Iris pigment epithelial cell (primary cell): ENCODE data around the gene SSTR1.
"Not testable (repeated sequence)": the region's sequence is repeated elsewhere in the genome, so short reads cannot be mapped to it uniquely, and the experiment has no call there.

Source experiments
- DNase-seq: peaks from one replicate; pipeline ENCODE4 v3.0.0-alpha.2; 2011; ENCODE audit warnings: low read depth

The SSTR1 gene

DNA sequence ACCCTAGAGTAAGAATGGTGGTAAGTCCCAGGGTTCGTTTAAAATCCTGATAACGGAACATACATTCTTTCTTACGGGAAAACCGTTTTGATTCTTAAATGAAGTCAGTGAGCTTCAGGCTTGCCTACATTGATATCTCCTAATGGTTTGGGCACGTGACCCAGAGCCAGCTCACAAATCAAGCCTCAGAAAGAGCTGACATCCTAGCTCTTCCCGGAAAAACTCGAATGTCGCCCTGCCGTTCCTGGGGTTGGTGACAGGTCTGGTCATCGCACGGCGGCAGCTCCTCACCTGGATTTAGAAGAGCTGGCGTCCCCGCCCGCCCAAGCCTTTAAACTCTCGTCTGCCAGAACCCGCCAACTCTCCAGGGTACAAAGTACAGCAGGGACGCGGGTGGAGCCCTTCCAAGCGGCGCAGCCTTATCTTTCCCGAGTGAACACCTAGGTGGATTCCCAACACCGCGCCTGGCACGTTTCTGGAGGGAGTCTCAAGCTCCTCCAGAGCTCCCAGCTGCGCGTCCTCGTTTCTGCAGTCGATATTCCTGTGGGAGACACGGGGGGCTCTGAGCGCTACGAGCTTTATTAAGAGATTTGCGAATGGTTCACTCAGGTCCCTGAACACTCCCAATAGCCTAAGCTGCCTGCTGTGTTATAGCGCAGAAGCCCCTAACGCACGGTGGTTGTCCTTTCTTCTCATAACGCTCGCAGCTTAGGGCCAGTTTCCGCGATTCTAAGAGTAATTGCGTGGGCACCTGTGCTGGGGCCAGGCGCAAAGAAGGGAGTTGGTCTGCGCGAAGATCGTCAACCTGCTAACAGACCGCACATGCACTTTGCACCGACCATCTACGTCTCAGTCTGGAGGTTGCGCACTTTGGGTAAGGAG is at the start of gene SSTR1:
TSS of gene SSTR1 (plus strand) at position 169 of the 882 bp plus-strand sequence. CDS start 1,486 bp downstream, outside the sequence.
- peak; percentile 10 for DNase-seq

DNA sequence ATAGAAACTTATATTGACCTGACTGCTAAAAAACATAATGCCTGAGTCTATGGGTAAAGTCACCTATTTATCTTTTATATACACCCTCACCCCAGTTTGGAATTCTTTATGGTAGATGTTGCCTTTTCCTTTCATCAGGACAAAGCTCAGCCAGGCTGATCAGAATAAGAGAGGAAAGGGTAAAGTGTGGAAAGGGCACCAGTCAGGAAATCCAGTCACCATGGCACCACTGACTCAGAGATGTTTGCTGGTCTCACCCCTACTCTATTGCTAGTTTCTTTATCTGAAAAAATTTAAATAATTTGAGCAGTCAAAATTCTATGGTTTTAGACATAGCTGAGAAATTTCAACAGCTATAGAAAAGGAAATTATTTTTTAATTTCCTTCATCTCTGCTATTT is 49.2 kb upstream of the SSTR1 start:
- DNase-seq = no peak

- DNase-seq = no peak
Observed at GRCh38 chr14:38168416-38168815, 39.3 kb upstream of the SSTR1 start.

- peak; percentile 8 for DNase-seq
Observed at GRCh38 chr14:38171197-38171596, 36.5 kb upstream of the SSTR1 start.

DNA sequence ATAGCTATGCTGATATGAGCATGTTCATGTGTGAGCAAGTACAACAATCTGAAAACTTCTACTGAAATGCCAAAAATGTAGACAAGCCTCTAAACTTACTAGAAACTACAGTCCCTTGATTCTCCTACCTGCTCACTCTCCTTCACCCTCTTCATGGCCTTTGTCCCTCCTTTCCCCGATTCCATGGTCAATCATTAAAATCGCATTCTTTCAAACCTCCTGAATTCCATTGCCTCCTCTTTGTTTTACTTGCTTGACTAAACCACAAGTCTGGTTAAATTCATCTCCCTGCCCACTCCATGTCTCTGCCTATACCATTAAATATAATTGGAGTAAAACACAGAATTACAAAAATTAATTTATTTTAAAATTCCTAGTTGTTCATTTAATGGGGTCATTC is 33.0 kb upstream of the SSTR1 start:
- DNase-seq = no peak

DNA sequence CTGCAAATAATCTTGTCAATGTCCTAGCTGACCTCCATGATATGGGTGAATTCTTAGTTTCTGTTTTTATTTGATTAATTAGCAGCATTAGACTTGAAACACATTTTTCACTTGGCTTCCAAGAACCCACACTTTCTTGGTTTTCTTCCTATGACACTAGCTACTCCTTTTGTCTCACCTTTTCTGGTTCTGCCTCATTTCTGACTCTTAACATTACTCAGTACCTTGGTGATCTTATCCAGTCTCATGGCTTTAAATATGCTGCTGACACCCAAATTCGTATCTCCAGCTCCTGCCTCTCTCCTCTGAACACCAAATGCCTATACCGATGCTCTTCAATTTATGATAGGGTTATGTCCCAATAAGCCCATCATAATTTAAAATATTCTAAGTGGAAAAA is 32.0 kb upstream of the SSTR1 start:
- no peak for DNase-seq

DNA sequence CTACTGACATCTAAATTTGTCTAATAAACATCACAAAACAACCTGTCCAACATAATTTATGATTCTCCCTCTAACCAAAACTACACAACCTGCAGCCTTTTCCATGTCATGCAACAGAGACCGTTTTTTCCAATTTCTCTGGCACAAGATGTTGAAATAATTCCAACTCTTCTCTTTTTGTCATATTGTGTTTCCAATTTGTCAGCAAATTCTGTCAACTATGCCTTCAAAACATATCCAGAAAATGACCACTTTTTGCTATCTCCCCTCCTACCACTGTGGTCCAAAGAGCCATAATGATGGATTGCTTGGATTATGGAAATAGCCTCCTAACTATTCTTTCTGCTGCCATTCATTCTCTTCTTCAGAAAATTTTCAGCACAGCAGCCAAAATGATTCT is 31.3 kb upstream of the SSTR1 start:
- DNase-seq = no peak

DNA sequence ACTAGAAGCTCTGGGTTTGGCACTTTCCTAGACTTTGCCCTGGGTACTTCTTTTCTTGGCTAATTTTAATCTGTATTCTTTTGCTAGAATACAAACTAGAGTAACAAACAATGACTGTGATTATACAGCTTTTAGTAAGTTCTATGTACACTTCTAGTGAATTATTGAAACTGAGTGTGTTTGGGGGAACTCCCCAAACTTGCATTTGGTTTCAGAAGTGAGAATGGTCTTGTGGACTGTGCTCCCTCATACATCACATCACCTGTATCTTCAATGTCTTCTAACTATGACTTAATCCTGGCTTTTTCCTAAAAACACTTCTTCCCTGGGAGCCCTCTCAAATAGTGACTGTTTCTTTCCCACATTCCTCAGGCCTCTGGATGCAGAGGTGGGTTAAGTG is 23.6 kb upstream of the SSTR1 start:
- DNase-seq = no peak

DNA sequence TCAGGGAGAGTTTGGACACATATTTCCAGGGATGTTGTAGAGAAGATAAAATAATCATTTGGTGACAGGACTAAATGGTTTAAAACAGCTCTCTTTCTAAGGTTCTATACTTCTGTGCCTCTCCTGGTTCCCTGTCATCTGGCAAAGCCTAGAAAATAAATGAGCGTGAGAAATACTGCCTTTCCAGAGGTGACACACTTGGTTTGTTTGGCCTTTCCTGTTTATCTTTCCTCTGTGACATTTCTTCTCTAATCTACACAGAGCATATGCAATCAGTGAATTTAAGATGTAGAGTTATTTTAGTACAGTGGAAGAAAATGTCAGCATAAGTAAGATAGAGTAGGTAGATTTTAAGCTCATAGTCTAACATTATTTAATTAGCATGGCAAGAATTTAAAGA is 22.0 kb upstream of the SSTR1 start:
- DNase-seq = no peak

- no peak for DNase-seq
Observed at GRCh38 chr14:38186216-38186615, 21.5 kb upstream of the SSTR1 start.

DNA sequence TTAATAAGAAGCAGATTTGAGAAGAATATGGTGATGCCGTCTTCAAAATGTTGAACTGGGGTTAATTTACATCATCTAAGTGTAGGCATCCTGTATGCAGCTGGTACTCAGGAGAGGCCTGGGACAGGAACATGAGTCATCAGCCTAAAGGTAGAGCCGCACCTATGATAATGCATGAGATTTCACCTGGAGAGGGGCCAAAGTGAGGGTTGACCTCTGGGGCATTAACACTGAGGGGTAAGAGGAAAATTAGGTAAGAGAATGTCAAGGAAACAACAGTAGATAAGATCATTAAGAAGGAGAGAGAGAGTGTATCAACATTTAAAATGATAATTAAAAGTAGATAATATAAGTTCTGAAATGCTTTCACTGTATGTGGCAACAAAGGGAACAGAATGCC is 20.2 kb upstream of the SSTR1 start:
- no peak for DNase-seq

- no peak for DNase-seq
Observed at GRCh38 chr14:38189930-38190726, 17.6 kb upstream of the SSTR1 start.

GRCh38 chr14:38190846-38191245 is 16.9 kb upstream of the SSTR1 start:
- DNase-seq = not testable (repeated sequence)

DNA sequence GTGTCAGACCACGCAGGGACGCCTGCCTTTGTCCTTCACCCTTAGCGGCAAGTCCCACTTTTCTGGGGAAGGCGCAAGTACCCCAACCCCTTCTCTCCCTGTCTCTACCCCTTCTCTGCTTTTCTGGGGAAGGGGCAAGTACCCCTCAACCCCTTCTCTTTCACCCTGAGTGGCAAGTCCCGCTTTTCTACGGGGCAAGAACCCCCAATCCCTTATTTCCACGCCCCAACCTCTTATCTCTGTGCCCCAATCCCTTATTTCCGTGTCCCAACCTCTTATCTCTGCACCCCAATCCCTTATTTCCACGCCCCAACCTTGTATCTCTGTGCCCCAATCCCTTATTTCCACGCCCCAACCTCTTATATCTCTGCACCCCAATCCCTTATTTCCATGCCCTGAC is 16.2 kb upstream of the SSTR1 start:
- DNase-seq = not testable (repeated sequence)

DNA sequence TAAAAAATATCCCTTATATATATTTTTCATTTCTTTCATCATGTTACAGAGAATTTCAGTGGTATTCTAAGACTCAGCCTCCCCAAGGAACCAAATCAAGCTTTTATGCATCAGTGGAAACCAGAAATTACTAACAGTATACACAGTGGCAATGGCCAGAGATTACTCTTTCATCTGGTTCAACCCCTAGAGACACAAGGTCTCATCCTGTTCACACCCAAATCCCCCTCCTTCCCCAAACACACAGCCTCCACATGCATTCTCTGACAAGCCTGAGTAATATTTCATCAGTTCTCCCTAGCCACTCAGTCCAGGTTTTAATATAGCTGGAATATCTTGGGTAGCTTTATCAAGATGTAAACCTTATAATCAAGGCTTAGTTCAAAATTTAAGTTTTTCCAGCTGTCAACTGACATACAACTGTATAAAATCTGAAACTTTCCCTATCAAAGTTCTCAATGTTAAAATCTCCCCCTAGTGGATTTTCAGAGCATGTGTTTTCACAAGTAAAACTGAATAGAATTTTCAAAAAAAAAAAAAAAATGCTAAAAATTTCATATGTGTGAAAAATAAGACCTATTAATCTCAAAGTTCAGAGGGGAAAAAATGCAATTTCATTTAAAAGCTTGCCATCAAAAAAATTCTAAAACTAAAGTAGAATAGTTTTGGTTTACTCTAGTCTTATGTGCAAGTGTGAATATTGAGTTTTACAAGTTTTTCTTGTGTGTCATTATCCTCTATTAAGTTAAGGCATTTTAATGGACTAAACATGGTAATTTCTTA is 10.5 kb upstream of the SSTR1 start:
- peak; percentile 10 for DNase-seq

- DNase-seq = no peak
Observed at GRCh38 chr14:38197784-38198335, 9.8 kb upstream of the SSTR1 start.

DNA sequence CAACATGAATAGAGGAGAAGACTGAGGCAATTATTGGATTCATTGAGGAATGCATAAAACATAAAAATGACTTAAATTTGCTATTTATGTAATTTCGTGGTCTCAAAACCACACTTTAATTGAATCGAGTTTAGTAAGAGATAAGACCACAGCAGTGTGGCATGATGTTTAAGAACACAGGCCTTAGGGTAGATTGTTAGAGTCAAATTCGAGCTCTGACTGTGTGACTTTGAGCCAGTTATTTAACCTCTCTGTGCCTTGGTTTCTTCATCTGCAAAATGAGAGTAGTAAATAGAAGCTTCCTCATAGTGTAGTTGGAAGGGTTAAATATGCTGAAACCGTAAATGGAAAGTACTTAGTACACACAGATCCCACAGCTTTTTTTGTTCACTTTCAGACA is 9.3 kb upstream of the SSTR1 start:
- DNase-seq = no peak

DNA sequence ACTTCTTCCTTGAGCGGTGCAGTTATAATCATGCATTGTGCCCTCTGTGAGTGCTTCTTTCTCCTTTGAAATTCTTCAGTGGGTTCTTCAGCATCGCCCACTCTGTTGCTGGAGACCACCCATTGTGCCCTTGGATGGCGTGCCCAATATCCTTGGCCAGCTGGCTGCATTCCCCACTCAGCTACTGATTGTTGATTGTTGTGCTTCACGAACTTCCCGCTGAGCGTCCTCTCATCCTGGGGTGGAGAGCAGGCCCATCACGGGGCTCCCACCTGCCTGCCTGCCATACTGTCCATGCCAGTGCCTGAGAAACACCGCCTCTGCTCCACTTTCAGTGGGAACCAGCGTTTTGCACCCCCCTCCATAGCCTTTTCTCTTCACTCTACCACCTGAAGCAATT is 8.6 kb upstream of the SSTR1 start:
- DNase-seq = no peak

DNA sequence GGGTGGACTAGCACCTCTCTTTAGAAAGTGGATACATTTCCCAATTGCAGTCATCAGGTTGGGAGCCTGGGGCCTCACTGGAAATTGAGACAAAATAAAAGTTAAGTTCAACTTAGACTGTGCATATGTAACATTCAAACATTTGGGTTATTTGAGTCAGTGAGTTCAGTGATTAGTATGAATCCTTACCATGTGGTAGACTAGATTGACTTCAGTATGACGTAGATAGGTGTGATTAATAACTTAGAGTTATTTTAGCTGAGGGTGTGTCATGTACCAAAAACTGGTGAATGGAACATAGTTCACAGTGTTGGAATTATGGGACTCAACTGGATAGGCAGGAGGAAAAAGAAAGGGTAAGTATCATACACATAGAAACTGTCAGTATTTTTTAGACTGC is 8.0 kb upstream of the SSTR1 start:
- DNase-seq = no peak

DNA sequence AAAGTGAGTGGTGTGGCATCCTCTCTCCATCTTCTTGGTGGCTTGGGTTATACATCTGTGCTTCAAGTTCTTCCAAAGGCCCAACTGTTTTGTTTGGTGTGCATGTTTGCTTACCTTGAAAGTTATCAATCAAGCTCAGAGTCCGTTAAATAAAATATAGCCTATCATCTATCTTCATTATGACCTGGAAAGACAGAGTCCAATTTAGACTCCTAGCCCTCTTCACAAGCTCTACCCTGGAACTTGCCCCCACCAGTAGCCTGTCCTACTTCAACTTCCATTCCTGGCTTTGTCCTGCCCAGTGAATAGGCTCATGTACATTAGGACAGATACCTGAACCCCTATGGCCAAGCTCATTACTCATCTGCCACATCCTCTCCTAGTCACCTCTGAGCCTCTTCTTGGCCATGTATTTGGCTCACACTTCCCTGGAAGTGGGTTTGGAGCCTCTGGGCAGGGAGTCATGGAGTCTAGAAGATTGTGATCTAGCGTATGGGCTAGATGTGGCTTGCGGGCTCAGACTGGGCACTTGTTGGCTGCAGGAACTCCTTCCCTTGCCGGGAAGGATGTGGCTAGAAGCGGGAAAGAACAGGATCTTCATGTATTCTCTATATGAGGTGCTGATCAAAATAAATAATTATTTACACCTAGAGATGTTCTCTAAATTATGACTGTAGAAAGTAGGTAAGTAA is 6.4 kb upstream of the SSTR1 start:
- no peak for DNase-seq

- peak; percentile 6 for DNase-seq
Observed at GRCh38 chr14:38202444-38203191, 5.1 kb upstream of the SSTR1 start.
